Renal pelvis (tissue), 4 donors: Measurements from ENCODE around the gene SND1. TPM values are rescaled to one million over a fixed set of nuclear protein-coding genes. Genes with fewer than 3 reads are reported as not detected.
"Not testable (repeated sequence)": the region's sequence is repeated elsewhere in the genome, so short reads cannot be mapped to it uniquely, and the experiment has no call there.

Experiments
- DNase-seq: peaks from one replicate; pipeline ENCODE4 v3.0.0-alpha.2; 2013
- polyA plus RNA-seq, 3 donors: library from polyadenylated mRNA; unstranded; fragments of 120-200 nt; gene quantifications; one replicate each; pipeline ENCODE4 v1.2.1, GENCODE V29; 2013; ENCODE audit not compliant: insufficient read length in 3 of 3

Gene SND1
- polyA plus RNA-seq, 3 donors = 135 to 142 (median 137) TPM

DNA sequence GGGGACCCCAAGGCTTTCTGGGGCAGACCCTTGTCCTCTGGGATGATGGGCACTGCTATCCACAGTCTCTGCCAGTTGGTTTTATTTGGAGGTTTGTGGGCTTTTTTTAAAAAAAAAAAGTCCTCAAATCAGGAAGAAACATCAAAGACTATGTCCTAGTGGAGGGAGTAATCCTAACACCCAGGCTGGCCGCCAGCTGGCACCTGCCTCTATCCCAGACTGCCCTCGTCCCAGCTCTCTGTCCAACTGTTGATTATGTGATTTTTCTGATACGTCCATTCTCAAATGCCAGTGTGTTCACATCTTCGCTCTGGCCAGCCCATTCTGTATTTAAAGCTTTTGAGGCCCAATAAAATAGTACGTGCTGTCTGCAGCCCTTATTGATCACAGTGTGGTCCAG lies 440.2 kb downstream of the SND1 start:
- DNase-seq = no peak

DNA sequence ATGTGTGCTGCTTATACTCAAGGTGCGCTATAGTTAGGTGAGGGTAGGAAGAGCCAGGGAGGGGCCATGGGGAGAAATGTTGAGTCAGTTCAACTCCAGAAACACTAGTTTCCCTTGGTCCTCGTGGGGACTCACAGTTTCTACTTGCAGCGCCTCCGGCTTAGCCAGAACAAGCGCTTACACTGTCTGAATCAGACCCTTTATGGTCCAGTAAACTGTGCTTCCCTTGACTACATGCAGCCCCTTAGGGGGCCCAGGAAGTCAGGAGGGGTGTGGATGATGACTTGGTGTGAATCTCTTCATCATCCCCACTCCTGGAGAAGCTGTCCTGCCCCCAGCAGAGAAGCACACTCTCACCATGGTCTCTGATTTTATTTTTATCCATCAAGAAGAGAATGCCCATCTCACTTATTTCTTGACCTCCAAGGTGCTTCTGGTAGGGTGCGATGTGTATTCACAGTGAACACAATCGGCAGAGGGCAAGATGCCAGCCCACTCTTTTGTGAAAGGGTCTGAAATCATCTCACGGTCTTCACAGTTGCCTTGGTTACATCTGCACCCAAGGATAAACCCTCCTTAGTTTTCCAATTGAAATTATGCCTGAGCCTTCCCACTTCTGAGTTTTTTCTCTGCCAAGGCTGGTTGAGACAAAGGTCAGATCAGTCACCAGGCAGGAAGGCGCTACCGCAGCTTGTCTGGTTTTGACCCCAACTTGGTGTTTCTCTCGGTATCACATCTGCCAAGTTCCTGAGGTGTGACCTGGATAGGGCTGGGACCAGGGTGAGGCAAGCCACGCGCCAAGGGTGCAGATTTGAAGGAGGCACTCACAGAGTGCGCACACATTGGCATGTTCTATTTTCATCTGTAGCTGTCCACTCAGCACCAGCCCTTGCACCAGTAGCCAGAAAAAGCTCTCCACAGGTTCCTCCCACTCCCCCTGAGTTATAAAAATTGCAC lies 441.9 kb downstream of the SND1 start:
- DNase-seq = no peak

DNA sequence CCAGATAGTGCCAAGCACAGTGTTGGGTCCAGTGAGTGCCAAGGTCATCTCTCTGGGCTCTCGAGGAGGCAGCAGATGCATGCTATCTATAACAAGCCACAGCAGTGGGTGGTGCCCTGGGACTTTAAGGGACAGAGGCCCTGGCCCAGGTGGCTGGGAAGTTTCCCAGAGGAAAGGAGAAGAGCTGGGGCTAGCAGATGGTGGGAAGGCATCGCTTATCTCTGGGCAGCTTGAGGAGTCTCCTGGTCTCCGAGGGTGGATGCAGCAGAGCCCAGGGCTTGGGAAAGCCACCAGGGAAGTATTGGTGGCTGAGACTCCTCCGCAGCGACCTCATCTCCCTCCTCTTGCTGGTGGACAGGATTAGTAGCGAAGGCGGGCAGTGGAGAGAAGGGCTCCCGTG lies 442.7 kb downstream of the SND1 start:
- DNase-seq = no peak

DNA sequence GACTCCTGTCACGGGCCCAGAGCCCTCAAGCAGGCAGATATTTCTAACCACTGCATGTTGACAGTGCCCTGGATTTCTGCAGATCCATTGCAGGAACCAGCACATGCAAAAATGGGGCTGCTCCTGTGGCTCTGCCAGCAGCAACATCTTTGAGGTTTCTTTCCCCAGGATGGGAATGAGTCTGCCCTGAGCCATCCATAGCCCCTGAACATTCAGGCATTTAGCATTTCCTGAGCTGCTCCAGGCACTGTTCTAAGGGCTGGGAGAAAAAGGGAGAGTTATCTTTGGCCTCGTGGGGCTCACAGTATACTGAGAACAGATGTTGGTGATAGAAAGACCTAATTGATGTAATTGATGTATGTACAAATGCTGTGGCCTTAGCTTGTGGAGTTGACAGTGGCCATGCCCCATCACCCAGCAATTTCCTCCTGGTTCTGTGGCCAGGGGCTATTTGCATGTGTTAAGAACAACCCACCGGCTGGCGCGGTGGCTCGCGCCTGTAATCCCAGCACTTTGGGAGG lies 445.3 kb downstream of the SND1 start:
- DNase-seq = no peak

DNA sequence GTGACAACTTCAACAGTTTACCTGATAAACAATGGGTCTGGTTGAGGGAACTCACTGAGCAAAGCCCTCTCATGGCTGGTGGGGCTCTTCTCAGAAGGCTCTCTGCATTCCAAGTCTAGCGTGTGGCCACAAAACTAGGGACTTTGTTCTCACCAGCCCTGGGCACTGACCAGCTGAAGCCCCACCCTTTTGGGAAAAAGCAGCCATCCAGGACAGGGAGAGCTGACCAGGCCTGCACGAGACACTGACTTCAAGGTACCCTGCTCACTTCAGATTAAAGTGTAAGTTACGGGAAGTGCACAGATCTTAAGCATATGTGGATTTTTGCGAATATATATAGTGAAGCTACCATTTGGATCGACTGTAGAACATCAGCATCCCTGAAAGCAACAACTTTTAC lies 446.6 kb downstream of the SND1 start:
- DNase-seq = no peak

DNA sequence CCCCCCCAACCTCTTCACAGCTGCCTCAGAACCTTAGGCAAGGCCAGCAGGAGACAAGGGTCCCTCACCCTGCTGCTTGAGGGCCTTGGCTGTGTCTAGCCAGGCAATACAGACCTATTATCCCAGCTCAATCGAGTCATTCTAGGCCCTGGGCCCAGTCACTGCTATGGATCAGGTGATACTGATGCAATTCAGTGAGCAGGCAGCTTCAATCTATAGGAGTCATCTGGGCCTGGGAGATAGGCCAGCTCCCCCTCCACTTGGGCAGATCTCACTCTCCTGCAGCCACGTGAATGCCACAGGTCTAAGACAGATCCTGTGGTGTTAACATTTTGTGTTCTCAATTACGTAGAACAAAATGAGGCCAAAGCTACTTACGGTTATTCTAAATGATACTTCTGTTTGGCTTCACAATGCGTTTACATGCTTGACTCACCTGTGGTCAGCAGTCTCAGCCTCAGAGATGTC lies 447.2 kb downstream of the SND1 start:
- DNase-seq = no peak

DNA sequence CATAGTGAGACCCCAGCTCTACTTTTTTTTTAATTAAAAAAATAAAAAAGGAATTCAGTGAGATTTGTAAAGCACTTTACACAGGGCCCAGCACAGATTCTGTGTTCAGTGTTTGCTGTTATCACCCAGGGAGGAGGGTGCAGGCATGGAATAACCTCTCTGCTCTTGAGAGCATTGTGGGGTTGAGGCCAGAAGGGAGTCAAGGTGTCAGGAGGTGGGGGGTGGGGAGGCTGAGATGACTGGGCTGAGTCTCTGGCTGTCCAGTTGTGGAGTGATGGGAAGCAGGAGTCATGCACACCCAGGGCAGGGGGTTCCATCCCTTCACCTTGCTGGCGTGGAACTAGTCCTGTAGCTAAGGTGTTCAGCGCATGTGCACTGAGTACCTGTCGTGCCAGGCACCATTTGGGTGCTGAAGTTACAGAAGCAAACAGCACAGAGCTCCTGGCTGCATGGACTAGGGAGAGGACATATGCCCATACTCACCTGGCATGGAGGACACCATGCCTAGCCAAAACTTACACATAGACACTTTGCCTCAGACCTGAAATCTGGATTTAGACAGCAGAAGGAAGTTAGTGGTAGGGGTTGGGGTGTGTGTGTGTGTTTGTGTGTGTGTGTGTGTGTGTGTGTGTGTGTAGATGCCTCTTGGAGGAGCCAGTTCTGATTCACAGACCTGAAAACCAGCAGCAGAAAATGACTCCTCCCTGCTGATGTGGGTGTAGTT lies 448.4 kb downstream of the SND1 start:
- no peak for DNase-seq

DNA sequence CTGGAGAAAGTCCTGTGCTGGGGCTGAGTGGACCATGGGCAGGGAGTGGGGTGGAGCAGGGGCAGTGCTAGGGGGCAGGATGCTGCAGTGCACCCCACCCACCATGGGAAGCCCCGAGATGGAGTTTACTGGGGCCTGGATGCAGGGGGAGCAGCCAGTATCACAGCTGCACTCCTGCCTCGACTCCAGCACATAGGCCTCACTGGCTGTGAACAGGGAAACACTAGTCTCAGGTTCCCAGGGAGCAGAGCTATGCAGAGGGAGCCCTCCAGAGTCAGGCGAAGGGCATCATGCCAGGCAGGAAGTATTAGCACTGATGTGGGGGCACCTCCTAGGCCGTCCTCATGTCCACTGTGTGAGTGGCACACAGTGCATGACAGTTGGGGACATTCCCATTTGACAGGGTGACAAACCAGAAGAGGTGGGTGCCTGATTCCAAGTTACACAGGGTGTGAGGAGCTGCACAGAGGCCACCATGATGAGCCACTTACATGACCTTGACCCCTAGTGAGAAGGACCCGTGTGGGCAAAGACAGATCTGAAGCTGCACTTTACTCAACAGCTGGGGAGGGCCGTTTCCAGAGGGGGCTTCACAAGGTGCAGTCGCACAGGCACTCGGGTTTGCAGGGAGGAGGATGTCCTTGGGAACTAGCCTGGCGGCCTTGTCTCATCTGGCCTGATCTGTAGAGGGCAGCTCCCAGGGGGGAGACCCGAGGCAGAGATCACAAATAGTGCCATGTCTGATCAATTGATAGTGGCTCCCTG lies 449.1 kb downstream of the SND1 start:
- no peak for DNase-seq

DNA sequence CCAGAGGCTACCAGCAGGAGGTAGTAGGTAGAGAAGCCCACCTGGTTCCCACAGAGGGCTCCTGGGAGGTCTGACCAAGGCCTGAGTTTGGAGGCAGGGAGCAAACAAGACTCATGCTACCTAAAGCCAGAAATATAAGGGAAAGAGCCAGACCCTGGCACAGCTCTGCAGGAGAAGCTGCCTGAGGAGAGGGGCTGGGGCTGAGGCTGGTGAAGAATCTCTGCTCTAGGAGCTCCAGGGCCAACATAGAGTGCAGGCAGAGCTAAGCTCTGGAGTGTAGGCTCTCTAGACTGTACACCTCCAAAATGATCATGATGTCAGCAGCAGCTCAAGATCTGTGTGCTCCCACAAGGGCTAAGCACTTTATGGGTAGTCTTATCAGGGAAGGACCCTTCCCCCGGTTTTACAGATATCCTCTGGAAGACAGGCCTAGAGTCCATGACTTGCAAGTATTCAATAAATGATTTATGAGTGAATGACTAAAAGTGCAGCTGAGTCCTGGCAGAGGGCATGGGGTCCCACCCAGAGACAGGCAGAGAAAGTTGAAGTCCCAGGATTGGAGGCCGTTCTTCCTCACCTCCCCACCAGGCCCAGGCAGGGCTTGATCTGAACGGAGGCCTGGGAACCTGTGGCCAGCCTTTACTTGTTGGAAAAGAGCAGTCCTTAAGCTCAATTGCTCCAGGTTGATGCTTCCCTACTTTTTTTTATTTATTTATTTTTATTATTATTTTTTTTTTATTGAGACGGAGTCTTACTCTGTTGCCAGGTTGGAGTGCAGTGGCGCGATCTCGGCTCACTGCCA lies 450.7 kb downstream of the SND1 start:
- DNase-seq = no peak

DNA sequence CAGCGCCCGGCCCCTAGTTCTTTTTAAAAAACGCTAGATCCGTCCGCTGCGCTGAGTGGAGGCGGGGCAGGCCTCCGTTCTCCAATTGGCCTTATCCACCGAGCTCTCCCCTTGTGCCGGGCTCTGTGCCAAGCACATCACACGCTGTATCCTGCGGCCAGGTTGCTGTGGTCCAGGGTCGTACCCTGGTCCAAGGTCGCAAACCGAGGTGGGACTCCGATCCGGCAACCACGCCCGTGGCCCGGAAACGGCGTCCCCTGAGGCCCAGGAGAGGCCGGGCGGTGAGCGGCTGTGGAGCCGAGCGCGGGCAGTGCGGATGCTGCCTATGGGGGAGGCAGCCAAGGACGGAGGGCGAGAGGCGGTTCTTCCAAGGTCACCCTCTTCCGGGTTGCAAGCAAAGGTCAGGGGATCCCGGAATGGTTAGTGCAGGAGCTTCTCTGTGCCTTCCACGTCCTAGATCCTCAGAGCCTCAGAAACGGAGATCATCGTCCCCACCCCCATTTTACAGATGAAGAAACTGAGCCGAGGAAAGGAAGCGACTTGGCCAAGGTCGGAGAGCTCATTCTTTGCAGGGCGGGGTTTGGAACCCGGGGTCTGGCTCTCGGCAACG lies 451.6 kb downstream of the SND1 start:
- DNase-seq = no peak

DNA sequence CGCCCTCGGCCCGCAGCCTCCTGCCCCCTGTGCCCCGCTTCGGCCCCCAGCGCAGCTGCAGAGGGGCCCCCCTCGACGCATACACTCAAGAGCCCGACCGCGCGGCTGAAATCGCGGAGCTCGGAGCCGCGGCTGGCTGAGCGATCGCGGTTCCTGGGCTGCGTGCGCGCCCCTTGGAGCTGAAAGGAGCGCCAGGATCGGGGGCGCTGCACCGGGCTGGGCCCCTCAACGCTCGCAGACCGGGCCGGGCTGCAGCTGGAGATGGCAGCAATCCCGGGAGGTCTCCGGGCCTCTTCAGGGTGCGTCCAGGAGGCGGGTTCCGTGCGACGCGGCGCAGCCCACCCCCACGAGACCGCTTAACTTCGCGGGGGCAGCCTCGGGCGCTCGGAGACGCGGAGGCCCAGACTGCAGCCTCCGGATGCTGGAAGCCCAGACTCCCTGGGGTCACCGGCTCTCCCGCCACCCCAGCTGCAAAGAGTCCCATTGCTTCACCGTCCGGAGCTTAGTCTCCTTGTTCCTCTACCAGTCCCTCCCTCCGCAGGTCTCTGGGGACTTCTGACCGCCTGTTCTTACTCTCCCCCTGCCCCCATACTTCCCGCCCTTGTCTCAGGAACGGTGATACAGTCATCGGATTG lies 452.2 kb downstream of the SND1 start:
- DNase-seq = peak; percentile 23

DNA sequence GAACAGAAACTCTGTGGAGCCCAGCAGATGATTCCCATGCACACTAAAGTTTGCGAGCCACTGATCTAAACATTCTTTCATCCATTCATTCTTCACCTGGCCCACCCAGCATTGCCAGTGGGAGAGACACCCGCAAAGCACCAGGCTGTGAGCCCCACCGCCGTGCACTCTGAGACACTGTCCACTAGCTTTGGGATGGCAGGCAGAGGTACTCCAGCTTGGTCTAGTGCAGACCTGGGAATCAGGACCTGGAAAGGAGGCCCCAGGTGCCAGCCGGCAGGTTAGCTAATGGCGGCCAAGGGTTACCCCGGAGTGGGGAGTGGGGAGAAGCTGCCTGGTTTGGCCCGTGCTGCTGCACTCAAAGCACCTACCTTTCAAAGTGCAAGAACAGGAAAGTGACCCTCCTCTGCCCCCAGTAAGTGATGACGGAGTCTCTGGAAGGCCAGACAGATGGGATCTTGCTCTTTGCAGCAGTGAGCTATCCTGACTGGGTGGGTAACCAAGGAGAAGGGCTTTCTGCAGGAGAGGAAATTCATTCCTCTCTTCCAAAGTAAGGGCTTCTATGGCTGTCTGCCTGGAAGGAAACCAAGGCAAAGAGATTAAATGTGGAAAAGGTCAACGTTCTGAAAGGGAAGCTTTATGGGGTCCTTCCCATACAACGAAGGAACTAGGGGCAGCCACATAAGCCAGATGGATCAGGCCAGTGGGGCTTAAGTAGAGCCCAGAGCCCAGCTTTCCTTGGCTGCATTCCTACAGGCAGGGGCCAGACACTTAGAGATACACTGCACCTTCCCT lies 453.4 kb downstream of the SND1 start:
- DNase-seq = no peak

DNA sequence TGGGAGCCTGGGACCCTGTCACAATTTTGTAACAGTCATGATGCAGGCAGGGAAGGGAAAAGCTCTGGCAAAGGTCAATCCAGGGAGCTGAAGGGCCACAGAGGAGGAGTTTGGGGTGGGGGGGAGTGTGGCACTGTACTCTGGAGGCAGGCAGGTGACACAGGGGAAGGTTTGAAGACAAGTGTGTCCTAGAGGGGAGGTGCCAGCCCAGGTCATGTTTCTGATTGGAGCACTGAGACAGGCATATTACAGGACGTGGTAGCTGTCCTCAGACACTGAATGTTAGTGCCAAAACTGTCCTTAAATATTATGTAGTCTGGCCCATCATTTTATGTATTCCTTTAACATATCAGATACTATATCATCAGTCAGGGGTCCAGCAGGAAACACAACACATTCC lies 454.8 kb downstream of the SND1 start:
- DNase-seq = no peak

DNA sequence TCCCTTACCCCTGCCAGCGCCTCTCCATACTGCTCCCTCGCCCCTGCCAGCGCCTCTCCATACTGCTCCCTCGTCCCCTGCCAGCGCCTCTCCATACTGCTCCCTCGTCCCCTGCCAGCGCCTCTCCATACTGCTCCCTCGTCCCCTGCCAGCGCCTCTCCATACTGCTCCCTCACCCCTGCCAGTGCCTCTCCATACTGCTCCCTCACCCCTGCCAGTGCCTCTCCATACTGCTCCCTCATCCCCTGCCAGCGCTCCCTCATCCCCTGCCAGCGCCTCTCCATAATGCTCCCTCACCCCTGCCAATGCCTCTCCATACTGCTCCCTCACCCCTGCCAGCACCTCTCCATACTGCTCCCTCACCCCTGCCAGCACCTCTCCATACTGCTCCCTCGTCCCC lies 455.5 kb downstream of the SND1 start:
- DNase-seq = not testable (repeated sequence)

DNA sequence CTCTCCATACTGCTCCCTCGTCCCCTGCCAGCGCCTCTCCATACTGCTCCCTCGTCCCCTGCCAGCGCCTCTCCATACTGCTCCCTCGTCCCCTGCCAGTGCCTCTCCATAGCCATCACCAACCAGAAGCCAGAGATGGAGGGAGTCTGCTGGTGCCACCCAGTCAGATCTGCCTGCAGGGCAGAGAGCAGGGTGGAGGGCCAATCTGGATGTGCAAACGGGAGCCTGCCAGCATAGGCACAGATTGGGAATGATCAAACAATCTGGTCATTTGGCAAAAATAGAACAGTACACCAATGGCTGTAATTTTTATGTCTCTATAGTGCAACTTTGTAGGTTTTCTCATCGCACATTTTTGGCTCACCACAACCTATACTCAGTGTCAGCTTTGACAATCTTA lies 456.1 kb downstream of the SND1 start:
- no peak for DNase-seq

DNA sequence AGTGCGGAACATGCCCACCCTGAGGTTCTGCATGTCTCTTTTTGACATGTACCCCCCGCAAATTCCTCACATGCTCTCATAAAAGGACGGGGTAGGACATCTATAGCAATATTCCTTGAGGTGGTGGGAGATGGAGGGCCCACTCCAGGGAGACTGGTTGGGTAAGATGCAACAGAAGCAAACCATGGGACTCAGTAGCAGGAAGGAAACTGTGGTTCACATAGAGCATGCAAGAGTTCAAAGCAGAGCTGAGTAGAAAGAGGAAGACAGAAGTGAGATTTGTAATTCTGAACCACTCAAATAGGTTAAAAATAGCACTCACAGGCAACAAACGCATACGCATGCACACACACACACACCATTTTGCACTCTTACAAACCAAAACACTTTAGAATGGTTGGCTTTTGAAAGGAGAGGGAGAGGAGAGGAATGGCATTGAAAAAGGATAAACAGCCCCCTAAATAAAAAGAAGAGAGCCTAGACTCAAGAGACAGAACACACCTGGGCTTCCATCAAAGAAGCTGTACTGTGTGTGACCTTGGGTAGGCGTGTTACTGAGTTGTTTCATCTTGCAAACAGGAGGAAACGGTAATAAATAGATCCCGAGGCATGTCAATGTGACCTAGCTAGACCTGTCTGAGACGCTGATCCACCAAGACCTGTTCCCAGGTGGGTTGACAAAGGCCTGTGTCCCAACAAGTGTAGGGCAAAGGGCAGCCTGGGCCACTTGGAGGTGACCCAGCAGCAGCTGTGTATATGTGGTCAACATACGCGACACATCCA lies 456.8 kb downstream of the SND1 start:
- DNase-seq = no peak

DNA sequence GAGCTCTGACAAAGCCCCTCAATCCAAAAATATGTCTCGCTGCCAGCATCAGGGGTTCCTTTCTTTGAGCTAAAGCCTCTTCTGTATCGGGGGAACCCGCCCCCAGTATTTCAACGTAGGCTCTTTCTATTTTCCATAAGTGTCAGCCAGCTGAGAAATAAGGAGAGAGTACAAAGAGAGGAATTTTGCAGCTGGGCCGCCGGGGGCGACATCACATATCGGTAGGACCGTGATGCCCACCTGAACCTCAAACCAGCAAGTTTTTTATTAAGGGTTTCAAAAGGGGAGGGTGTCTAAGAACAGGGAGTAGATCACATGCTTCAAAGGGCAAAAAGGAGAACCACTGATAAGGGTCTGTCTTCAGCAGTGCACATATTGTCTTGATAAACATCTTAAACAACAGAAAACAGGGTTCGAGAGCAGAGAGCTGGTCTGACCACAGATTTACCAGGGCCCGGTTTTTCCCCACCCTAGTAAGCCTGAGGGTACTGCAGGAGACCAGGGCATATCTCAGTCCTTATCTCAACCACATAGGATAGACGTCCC lies 457.5 kb downstream of the SND1 start:
- not testable (repeated sequence) for DNase-seq
